ENCODE results near the gene NLRP7.

Gene NLRP7

DNA sequence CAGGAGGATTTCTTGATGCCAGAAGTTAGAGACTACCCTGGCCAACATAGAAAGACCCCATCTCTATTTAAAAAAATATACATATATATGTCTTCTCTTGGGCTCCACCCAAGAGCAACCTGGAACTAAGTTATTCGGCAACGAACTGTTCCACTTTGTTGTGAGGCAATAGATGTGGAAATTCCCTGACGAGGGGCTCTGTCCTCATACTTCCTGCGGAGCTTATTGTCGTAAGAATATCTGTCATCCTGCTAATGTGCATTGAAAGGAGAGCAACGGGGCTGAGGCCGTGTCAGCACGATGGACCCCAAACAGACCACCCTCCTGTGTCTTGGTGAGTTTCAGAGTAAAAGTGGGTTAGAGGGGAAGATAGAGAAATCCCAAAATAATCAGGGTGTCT lies 73.3 kb downstream of the NLRP7 start, which contains the start of gene FCAR:
Gene FCAR, plus strand, starts transcription at position 246 of the 400 bp plus-strand sequence. Its CDS starts 55 bp downstream, at position 301.
- DNase-seq (no peak), ATAC-seq (no peak)
